HEK293 (cell line): Measurements from ENCODE around the gene PLCG1.

Experiments
- CTCF ChIA-PET: fragments of 350-600 bp; formaldehyde crosslinking; extraction: SDS; loops from one replicate; lab custom pipeline; 2021; ENCODE audit warnings: antibody characterized with exemption; lab: Yijun Ruan, JAX
- POLR2A ChIA-PET: fragments of 300-600 bp; formaldehyde crosslinking; extraction: SDS; loops from one replicate; lab custom pipeline; 2020; ENCODE audit warnings: antibody characterized with exemption, inconsistent platforms; lab: Yijun Ruan, JAX
- H3K27ac ChIP-seq: fragments of 200-500 bp; sonication (Bioruptor generic); 2 replicates; pipeline ENCODE4 v1.5.1; 2014; ENCODE audit warnings: low read depth, low read length, control low read depth, inconsistent platforms; ENCODE audit errors: extremely low read depth
- H3K36me3 ChIP-seq, 2 experiments: fragments of 200-500 bp in 1 of 2; sonication (Bioruptor generic) in 1 of 2; 1 replicate in 1 of 2; 2 replicates in 1 of 2; pipeline ENCODE4 v1.5.1; 2014 to 2017; ENCODE audit warnings: inconsistent platforms in 2 of 2, low read length in 2 of 2; ENCODE audit not compliant: control insufficient read depth in 2 of 2, insufficient read depth in 1 of 2
- H3K4me1 ChIP-seq: fragments of 200-500 bp; sonication (Bioruptor generic); 2 replicates; pipeline ENCODE4 v1.5.1; 2014; ENCODE audit warnings: mild to moderate bottlenecking, low read length, inconsistent platforms; ENCODE audit not compliant: control insufficient read depth, insufficient read depth
- H3K4me3 ChIP-seq: 2 replicates; pipeline ENCODE4 v1.5.1; 2011; ENCODE audit warnings: low read depth, mild to moderate bottlenecking, control low read depth, low read length, moderate library complexity
- H3K9me3 ChIP-seq: fragments of 200-500 bp; sonication (Bioruptor generic); 2 replicates; pipeline ENCODE4 v1.5.1; 2014; ENCODE audit warnings: low read depth, low read length, inconsistent platforms; ENCODE audit not compliant: control insufficient read depth, insufficient read depth
- GLIS2 ChIP-seq: fragments of 450-650 bp; formaldehyde crosslinking; IDR thresholded peaks from 2 replicates; pipeline ENCODE4 v1.5.1; 2016; ENCODE audit warnings: missing biosample characterization, missing genetic modification characterization
- HOXD13 ChIP-seq: sonication (generic); formaldehyde crosslinking; IDR thresholded peaks from 2 replicates; pipeline ENCODE4 v1.8.0; 2022; ENCODE audit warnings: missing genetic modification reagents, borderline replicate concordance
- MZF1 ChIP-seq: fragments of 450-650 bp; formaldehyde crosslinking; IDR thresholded peaks from 2 replicates; pipeline ENCODE4 v1.5.1; 2017; ENCODE audit warnings: missing biosample characterization, missing genetic modification characterization, borderline replicate concordance
- OSR2 ChIP-seq: fragments of 450-650 bp; formaldehyde crosslinking; IDR thresholded peaks from 2 replicates; pipeline ENCODE4 v1.5.1; 2016; ENCODE audit warnings: missing biosample characterization, missing genetic modification characterization
- PRDM1 ChIP-seq: fragments of 450-650 bp; formaldehyde crosslinking; IDR thresholded peaks from 2 replicates; pipeline ENCODE4; 2016; ENCODE audit warnings: missing biosample characterization, missing genetic modification characterization
- PRDM10 ChIP-seq: fragments of 450-650 bp; formaldehyde crosslinking; IDR thresholded peaks from 2 replicates; pipeline ENCODE4 v1.5.1; 2016; ENCODE audit warnings: missing biosample characterization, missing genetic modification characterization
- SCRT1 ChIP-seq: fragments of 450-650 bp; formaldehyde crosslinking; IDR thresholded peaks from 2 replicates; pipeline ENCODE4 v1.5.1; 2016; ENCODE audit warnings: missing biosample characterization, missing genetic modification characterization, borderline replicate concordance
- ZBTB48 ChIP-seq: fragments of 450-650 bp; formaldehyde crosslinking; IDR thresholded peaks from 2 replicates; pipeline ENCODE4 v1.5.1; 2016; ENCODE audit warnings: missing biosample characterization, missing genetic modification characterization
- ZNF114 ChIP-seq: fragments of 450-650 bp; formaldehyde crosslinking; IDR thresholded peaks from 2 replicates; pipeline ENCODE4 v1.5.0; 2017; ENCODE audit warnings: missing biosample characterization, missing genetic modification characterization
- ZNF155 ChIP-seq: fragments of 450-650 bp; formaldehyde crosslinking; IDR thresholded peaks from 2 replicates; pipeline ENCODE4 v1.5.1; 2016; ENCODE audit warnings: missing biosample characterization, missing genetic modification characterization
- ZNF16 ChIP-seq: fragments of 450-650 bp; formaldehyde crosslinking; IDR thresholded peaks from 2 replicates; pipeline ENCODE4 v1.5.1; 2016; ENCODE audit warnings: low read depth, missing biosample characterization, missing genetic modification characterization
- ZNF184 ChIP-seq: fragments of 450-650 bp; IDR thresholded peaks from 2 replicates; pipeline ENCODE4 v1.5.1; 2018; ENCODE audit warnings: missing biosample characterization, mild to moderate bottlenecking, missing genetic modification characterization
- ZNF211 ChIP-seq: fragments of 450-650 bp; formaldehyde crosslinking; IDR thresholded peaks from 2 replicates; pipeline ENCODE4 v1.5.1; 2016; ENCODE audit warnings: low read depth, missing biosample characterization, missing genetic modification characterization
- ZNF221 ChIP-seq: fragments of 450-650 bp; formaldehyde crosslinking; IDR thresholded peaks from 2 replicates; pipeline ENCODE4 v1.5.1; 2017; ENCODE audit warnings: missing biosample characterization, missing genetic modification characterization, borderline replicate concordance
- ZNF423 ChIP-seq: fragments of 450-650 bp; formaldehyde crosslinking; IDR thresholded peaks from 2 replicates; pipeline ENCODE4 v1.5.1; 2016; ENCODE audit warnings: missing biosample characterization, missing genetic modification characterization
- ZNF514 ChIP-seq: fragments of 450-650 bp; formaldehyde crosslinking; IDR thresholded peaks from 2 replicates; pipeline ENCODE4 v1.5.1; 2016; ENCODE audit warnings: missing biosample characterization, missing genetic modification characterization
- ZNF571 ChIP-seq: fragments of 450-650 bp; formaldehyde crosslinking; IDR thresholded peaks from 2 replicates; pipeline ENCODE4 v1.5.0; 2017; ENCODE audit warnings: missing biosample characterization, missing genetic modification characterization
- ZNF654 ChIP-seq: fragments of 450-650 bp; formaldehyde crosslinking; IDR thresholded peaks from 2 replicates; pipeline ENCODE4 v1.5.1; 2016; ENCODE audit warnings: low read depth, missing biosample characterization, missing genetic modification characterization
- ZNF658 ChIP-seq: fragments of 450-650 bp; formaldehyde crosslinking; IDR thresholded peaks from 2 replicates; pipeline ENCODE4; 2016; ENCODE audit warnings: missing biosample characterization, missing genetic modification characterization
- TF ChIP-seq, protein P1 (sequence below): fragments of 450-650 bp; formaldehyde crosslinking; IDR thresholded peaks from 2 replicates; pipeline ENCODE4 v1.5.1; 2016; ENCODE audit warnings: missing biosample characterization, missing genetic modification characterization
- TF ChIP-seq, protein P2 (sequence below): fragments of 450-650 bp; formaldehyde crosslinking; IDR thresholded peaks from 2 replicates; pipeline ENCODE4 v1.5.1; 2017; ENCODE audit warnings: missing biosample characterization, missing genetic modification characterization
- TF ChIP-seq, protein P3 (sequence below): fragments of 450-650 bp; formaldehyde crosslinking; IDR thresholded peaks from 2 replicates; pipeline ENCODE4 v1.5.1; 2017; ENCODE audit warnings: missing biosample characterization, missing genetic modification characterization

PLCG1 gene

GRCh38 chr20:41221614-41222218 is 84.4 kb downstream of the PLCG1 start:
- POLR2A ChIA-PET: no interaction called here
- Histone ChIP-seq H3K27ac (no peak overlapping the region), H3K9me3 (no peaks in the 10 kb centered on the region), H3K4me1 (no peaks in the 10 kb centered on the region), H3K36me3 (no peaks in the 10 kb centered on the region), H3K4me3 (no peak overlapping the region)
- CTCF ChIA-PET: no interaction called here
- TF ChIP-seq, protein P1, sequence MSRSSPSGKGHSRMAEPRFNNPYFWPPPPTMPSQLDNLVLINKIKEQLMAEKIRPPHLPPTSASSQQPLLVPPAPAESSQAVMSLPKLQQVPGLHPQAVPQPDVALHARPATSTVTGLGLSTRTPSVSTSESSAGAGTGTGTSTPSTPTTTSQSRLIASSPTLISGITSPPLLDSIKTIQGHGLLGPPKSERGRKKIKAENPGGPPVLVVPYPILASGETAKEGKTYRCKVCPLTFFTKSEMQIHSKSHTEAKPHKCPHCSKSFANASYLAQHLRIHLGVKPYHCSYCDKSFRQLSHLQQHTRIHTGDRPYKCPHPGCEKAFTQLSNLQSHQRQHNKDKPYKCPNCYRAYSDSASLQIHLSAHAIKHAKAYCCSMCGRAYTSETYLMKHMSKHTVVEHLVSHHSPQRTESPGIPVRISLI (tag by site-specific recombination): no peak
- TF ChIP-seq ZNF658: no peak
- no peak for TF ChIP-seq HOXD13 (CRISPR knock-in tag)
- no peak for TF ChIP-seq ZNF184 (tag by site-specific recombination)
- no peak for TF ChIP-seq SCRT1

- TF ChIP-seq ZNF571 (tag by site-specific recombination) (no peak), ZNF654 (no peak), ZNF514 (tag by site-specific recombination) (no peak), ZBTB48 (no peak)
- Histone ChIP-seq H3K4me1 (no peaks in the 10 kb centered on the region), H3K9me3 (no peaks in the 10 kb centered on the region), H3K4me3 (no peak overlapping the region), H3K36me3 (no peaks in the 10 kb centered on the region), H3K27ac (no peak overlapping the region)
- ChIA-PET CTCF (interaction anchor here (1.6 kb wide), 1 partner anchor 9 kb away, joined by 3 read pairs; no protein-coding TSS in a partner anchor), POLR2A (no interaction called here)
These were observed 85.0 kb downstream of the PLCG1 start for GRCh38 chr20:41222296-41222695.

GRCh38 chr20:41222703-41223102 is 85.4 kb downstream of the PLCG1 start:
- H3K36me3 ChIP-seq: no peaks in the 10 kb centered on the region
- H3K27ac ChIP-seq: no peak overlapping the region
- POLR2A ChIA-PET: no interaction called here
- CTCF ChIA-PET: interaction anchor here (1.6 kb wide), 1 partner anchor 9 kb away, joined by 3 read pairs; no protein-coding TSS in a partner anchor
- H3K4me3 ChIP-seq: no peak overlapping the region
- H3K4me1 ChIP-seq: no peaks in the 10 kb centered on the region
- no peaks in the 10 kb centered on the region for H3K9me3 ChIP-seq
- no peak for TF ChIP-seq ZNF16
- TF ChIP-seq, protein P2, sequence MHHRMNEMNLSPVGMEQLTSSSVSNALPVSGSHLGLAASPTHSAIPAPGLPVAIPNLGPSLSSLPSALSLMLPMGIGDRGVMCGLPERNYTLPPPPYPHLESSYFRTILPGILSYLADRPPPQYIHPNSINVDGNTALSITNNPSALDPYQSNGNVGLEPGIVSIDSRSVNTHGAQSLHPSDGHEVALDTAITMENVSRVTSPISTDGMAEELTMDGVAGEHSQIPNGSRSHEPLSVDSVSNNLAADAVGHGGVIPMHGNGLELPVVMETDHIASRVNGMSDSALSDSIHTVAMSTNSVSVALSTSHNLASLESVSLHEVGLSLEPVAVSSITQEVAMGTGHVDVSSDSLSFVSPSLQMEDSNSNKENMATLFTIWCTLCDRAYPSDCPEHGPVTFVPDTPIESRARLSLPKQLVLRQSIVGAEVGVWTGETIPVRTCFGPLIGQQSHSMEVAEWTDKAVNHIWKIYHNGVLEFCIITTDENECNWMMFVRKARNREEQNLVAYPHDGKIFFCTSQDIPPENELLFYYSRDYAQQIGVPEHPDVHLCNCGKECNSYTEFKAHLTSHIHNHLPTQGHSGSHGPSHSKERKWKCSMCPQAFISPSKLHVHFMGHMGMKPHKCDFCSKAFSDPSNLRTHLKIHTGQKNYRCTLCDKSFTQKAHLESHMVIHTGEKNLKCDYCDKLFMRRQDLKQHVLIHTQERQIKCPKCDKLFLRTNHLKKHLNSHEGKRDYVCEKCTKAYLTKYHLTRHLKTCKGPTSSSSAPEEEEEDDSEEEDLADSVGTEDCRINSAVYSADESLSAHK (tag by site-specific recombination): no peak
- no peak for TF ChIP-seq PRDM10
- TF ChIP-seq ZNF221 (tag by site-specific recombination): no peak
- no peak for TF ChIP-seq MZF1 (tag by site-specific recombination)
- no peak for TF ChIP-seq PRDM1 (tag by site-specific recombination)
- no peak for TF ChIP-seq ZNF211 (tag by site-specific recombination)
- TF ChIP-seq, protein P3, sequence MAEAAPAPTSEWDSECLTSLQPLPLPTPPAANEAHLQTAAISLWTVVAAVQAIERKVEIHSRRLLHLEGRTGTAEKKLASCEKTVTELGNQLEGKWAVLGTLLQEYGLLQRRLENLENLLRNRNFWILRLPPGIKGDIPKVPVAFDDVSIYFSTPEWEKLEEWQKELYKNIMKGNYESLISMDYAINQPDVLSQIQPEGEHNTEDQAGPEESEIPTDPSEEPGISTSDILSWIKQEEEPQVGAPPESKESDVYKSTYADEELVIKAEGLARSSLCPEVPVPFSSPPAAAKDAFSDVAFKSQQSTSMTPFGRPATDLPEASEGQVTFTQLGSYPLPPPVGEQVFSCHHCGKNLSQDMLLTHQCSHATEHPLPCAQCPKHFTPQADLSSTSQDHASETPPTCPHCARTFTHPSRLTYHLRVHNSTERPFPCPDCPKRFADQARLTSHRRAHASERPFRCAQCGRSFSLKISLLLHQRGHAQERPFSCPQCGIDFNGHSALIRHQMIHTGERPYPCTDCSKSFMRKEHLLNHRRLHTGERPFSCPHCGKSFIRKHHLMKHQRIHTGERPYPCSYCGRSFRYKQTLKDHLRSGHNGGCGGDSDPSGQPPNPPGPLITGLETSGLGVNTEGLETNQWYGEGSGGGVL: no peak
- TF ChIP-seq ZNF423 (tag by site-specific recombination): no peak
- TF ChIP-seq, protein P1 (tag by site-specific recombination): no peak
- TF ChIP-seq OSR2 (tag by site-specific recombination): no peak
- TF ChIP-seq GLIS2 (tag by site-specific recombination): no peak
- no peak for TF ChIP-seq ZNF155 (tag by site-specific recombination)
- no peak for TF ChIP-seq ZNF114
